HG02852 (cell line): Measurements from ENCODE around the gene QSOX2.
A peak's percentile ranks its signal among the peaks of the same experiment; 100 is the strongest.

Experiments
- ATAC-seq: cut with Tn5 transposase; IDR thresholded peaks from one replicate; pipeline ENCODE4 v1.9.1; 2021; ENCODE audit warnings: mild to moderate bottlenecking, moderate library complexity; ENCODE audit not compliant: unreplicated experiment

The QSOX2 gene

GRCh38 chr9:136283291-136284235 is 38.0 kb upstream of the QSOX2 start:
- peak; percentile 54 for ATAC-seq

GRCh38 chr9:136282272-136282861 is 36.8 kb upstream of the QSOX2 start:
- no peak for ATAC-seq

- no peak for ATAC-seq
These were observed 36.0 kb upstream of the QSOX2 start for GRCh38 chr9:136281421-136282271.

- no peak for ATAC-seq
These were observed 35.1 kb upstream of the QSOX2 start for GRCh38 chr9:136280535-136281315.

- ATAC-seq, result no peak
These were observed 33.9 kb upstream of the QSOX2 start for GRCh38 chr9:136279471-136279870.

- ATAC-seq, result no peak
These were observed 33.3 kb upstream of the QSOX2 start for GRCh38 chr9:136278894-136279293.

GRCh38 chr9:136278221-136278620 is 32.6 kb upstream of the QSOX2 start:
- ATAC-seq, result no peak

- no peak for ATAC-seq
These were observed 32.1 kb upstream of the QSOX2 start for GRCh38 chr9:136277746-136278145.

GRCh38 chr9:136276716-136277115 is 31.1 kb upstream of the QSOX2 start:
- no peak for ATAC-seq

- no peak for ATAC-seq
These were observed 30.2 kb upstream of the QSOX2 start for GRCh38 chr9:136275655-136276429.

GRCh38 chr9:136274786-136275654 is 29.4 kb upstream of the QSOX2 start:
- ATAC-seq, result no peak

- no peak for ATAC-seq
These were observed 28.5 kb upstream of the QSOX2 start for GRCh38 chr9:136273921-136274785.

GRCh38 chr9:136273244-136273865 is 27.7 kb upstream of the QSOX2 start:
- ATAC-seq, result no peak

- no peak for ATAC-seq
These were observed 24.6 kb upstream of the QSOX2 start for GRCh38 chr9:136270173-136270705.

GRCh38 chr9:136268735-136269134 is 23.1 kb upstream of the QSOX2 start:
- no peak for ATAC-seq

- no peak for ATAC-seq
These were observed 22.7 kb upstream of the QSOX2 start for GRCh38 chr9:136268318-136268717.
